Endothelial cell (in vitro differentiated cells): ENCODE results near the gene MOB2. TPM values are rescaled to one million over a fixed set of nuclear protein-coding genes. Genes with fewer than 3 reads are reported as not detected.
"Not testable (repeated sequence)": the region's sequence is repeated elsewhere in the genome, so short reads cannot be mapped to it uniquely, and the experiment has no call there.

Experiments
- DNase-seq: peaks from one replicate; pipeline ENCODE4 v3.0.0; 2021; ENCODE audit warnings: low spot score
- H3K27ac Mint-ChIP-seq: one replicate; pipeline ENCODE4 v1.8.0; 2021; ENCODE audit warnings: mixed read lengths, inconsistent platforms; ENCODE audit not compliant: unreplicated experiment
- H3K27me3 Mint-ChIP-seq: one replicate; pipeline ENCODE4 v1.8.0; 2021; ENCODE audit warnings: mild to moderate bottlenecking, moderate library complexity, mixed read lengths, inconsistent platforms; ENCODE audit not compliant: unreplicated experiment
- H3K36me3 Mint-ChIP-seq: one replicate; pipeline ENCODE4 v1.8.0; 2021; ENCODE audit warnings: mild to moderate bottlenecking, low read depth, mixed read lengths, inconsistent platforms; ENCODE audit not compliant: unreplicated experiment
- H3K4me1 Mint-ChIP-seq: one replicate; pipeline ENCODE4 v1.8.0; 2021; ENCODE audit warnings: mild to moderate bottlenecking, mixed read lengths, inconsistent platforms; ENCODE audit not compliant: unreplicated experiment
- H3K4me3 Mint-ChIP-seq: one replicate; pipeline ENCODE4 v1.8.0; 2021; ENCODE audit warnings: mild to moderate bottlenecking, mixed read lengths, inconsistent platforms; ENCODE audit not compliant: unreplicated experiment
- H3K9me3 Mint-ChIP-seq: one replicate; pipeline ENCODE4 v1.8.0; 2021; ENCODE audit warnings: mixed read lengths, inconsistent platforms; ENCODE audit not compliant: unreplicated experiment
- CTCF ChIP-seq: fragments of 200-600 bp; sonication (generic); IDR thresholded peaks from one replicate; pipeline ENCODE4 v1.5.0; 2021; ENCODE audit warnings: antibody characterized with exemption; ENCODE audit not compliant: unreplicated experiment
- total RNA-seq: library from RNA; stranded (reverse); fragmentation: NEBNext Ultra II Directional; extraction: Animal tissue kit (Norgen Biotek cat#: 25700); gene quantifications from one replicate; pipeline ENCODE4 v1.2.1, GENCODE V29; 2021; ENCODE audit not compliant: unreplicated experiment

Gene MOB2
- total RNA-seq, 1 donor from 2014 or later: 37.5 TPM

- peak overlapping the region; percentile 11 for H3K4me3 Mint-ChIP-seq
- H3K27ac Mint-ChIP-seq: no peak overlapping the region
- H3K4me1 Mint-ChIP-seq: no peaks in the 10 kb centered on the region
Measured at GRCh38 chr11:1428762-1429316, 57.7 kb downstream of the MOB2 start.

GRCh38 chr11:1425439-1425838, 61.1 kb downstream of the MOB2 start:
- H3K27me3 Mint-ChIP-seq: peaks cover 3% of the 10 kb centered on the region
- TF ChIP-seq CTCF: no peak
- H3K4me3 Mint-ChIP-seq: no peak overlapping the region
- no peaks in the 10 kb centered on the region for H3K36me3 Mint-ChIP-seq
- H3K27ac Mint-ChIP-seq: no peak overlapping the region
- no peak for DNase-seq
- H3K9me3 Mint-ChIP-seq: no peaks in the 10 kb centered on the region
- no peaks in the 10 kb centered on the region for H3K4me1 Mint-ChIP-seq

More at GRCh38 chr11:1428762-1429316, 57.7 kb downstream of the MOB2 start:
- DNase-seq: no peak
- Mint-ChIP-seq H3K27me3 (no peaks in the 10 kb centered on the region), H3K36me3 (no peaks in the 10 kb centered on the region), H3K9me3 (no peaks in the 10 kb centered on the region)
- TF ChIP-seq CTCF: no peak

GRCh38 chr11:1425006-1425405, 61.6 kb downstream of the MOB2 start:
- Mint-ChIP-seq H3K4me3 (no peak overlapping the region), H3K27me3 (peaks cover 3% of the 10 kb centered on the region), H3K4me1 (no peaks in the 10 kb centered on the region), H3K9me3 (no peaks in the 10 kb centered on the region), H3K36me3 (no peaks in the 10 kb centered on the region), H3K27ac (no peak overlapping the region)
- DNase-seq: no peak
- no peak for TF ChIP-seq CTCF

DNA sequence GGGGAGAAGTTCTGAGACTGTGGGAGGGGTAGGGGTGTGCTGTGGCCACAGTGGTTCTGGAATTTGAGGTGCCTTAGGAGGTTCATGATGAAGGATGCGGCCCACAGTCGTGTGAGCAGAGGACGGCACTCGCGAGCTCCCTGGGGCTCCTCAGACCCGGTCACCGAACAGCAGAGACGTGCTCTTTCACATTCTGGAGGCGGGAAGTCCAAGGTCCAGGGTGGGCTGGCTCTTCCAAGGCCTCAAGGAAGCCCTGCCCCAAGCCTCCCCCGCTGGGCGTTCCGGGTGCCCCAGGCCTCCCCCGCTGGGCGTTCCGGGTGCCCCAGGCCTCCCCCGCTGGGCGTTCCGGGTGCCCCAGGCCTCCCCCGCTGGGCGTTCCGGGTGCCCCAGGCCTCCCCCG, 63.2 kb downstream of the MOB2 start:
- not testable (repeated sequence) for DNase-seq, H3K36me3 Mint-ChIP-seq, H3K4me3 Mint-ChIP-seq, H3K27me3 Mint-ChIP-seq, H3K27ac Mint-ChIP-seq, H3K4me1 Mint-ChIP-seq
- H3K9me3 Mint-ChIP-seq: peaks cover 10% of the 10 kb centered on the region

- TF ChIP-seq CTCF: no peak
- Mint-ChIP-seq H3K9me3 (peaks cover 11% of the 10 kb centered on the region), H3K36me3 (peaks cover 9% of the 10 kb centered on the region), H3K4me1 (no peaks in the 10 kb centered on the region), H3K27me3 (peaks cover 5% of the 10 kb centered on the region), H3K27ac (no peak overlapping the region), H3K4me3 (no peak overlapping the region)
- no peak for DNase-seq
Measured at GRCh38 chr11:1422981-1423380, 63.6 kb downstream of the MOB2 start.
